ENCODE data around the gene HM13.
A peak's percentile ranks its signal among the peaks of the same experiment; 100 is the strongest.
"Not testable (repeated sequence)": the region's sequence is repeated elsewhere in the genome, so short reads cannot be mapped to it uniquely, and the experiment has no call there.

Gene HM13

DNA sequence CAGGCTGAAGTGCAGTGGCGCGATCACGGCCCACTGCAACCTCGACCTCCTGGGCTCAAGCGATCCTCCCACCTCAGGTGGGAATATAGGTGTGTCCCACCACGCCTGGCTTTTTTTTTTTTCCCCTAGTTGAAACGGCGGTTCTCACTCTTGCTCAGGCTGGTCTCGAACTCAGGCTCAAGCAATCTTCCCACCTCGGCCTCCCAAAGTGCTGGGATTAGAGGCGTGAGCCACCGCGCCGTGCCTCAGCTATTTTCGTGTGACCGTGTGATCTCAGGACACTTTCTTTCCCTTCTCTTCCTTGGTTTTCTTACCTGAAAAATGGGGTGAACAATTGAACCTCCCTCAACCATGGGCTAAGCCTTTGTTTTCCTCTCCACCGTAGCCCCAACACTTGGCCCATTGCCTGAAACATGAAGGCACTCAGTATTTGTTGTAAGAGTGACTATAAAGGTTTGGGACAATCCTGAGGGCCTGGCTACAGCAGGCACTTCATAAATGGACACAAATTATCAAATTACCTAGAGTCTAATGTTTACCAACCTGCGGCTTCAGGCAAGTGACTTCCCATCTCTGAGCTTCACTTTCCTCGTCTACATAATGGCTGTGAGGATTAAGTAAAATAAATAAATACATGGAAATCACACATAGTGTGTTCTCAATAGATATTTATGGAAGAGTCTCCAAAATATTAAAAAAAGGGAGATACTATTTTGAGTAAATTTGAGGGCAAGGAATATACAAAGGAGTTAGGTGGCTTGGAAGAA is 59.5 kb downstream of the HM13 start:
- H3K9me3 ChIP-seq (ENCODE audit: control extremely low read depth in 1 of 5, control insufficient read depth in 4 of 5, insufficient read depth in 2 of 5, low read depth in 1 of 5, low read length in 4 of 5): no peaks in the 10 kb centered on the region
- H3K36me3 ChIP-seq (ENCODE audit: control insufficient read depth in 4 of 4, insufficient read depth in 4 of 4, low read length in 3 of 4): peaks cover 0 to 18% (median 9%) of the 10 kb centered on the region in 4 experiments
- H3K4me1 ChIP-seq (ENCODE audit: control extremely low read depth in 1 of 4, control insufficient read depth in 4 of 4, insufficient read depth in 4 of 4, low read length in 3 of 4): peaks cover 0 to 36% (median 29%) of the 10 kb centered on the region in 4 experiments
- no peak for DNase-seq
- H3K4me3 ChIP-seq (ENCODE audit: control insufficient read depth in 1 of 7, extremely low read depth in 1 of 7, insufficient read depth in 4 of 7, low read depth in 2 of 7, low read length in 6 of 7): peak overlapping the region; percentile 53 to 92 (median 76)
- POLR2A ChIA-PET: interaction anchor here (1.3 to 8.6 kb wide), 2 partner anchors 14 to 35 kb away, joined by 7 to 292 read pairs; partner anchors contain the start of gene ID1
- CTCF ChIA-PET: interaction anchor here (1.1 to 28.5 kb wide), 7 partner anchors 12 to 68 kb away, joined by 3 to 1047 read pairs (median 5); partner anchors contain the start of gene ID1
- 49% methylated on average over 11 of the region's 19 CpGs for WGBS (ENCODE audit: insufficient coverage)
- no peaks in the 10 kb centered on the region for H3K27me3 ChIP-seq (replicated peaks in 2 of 5; ENCODE audit: control insufficient read depth in 4 of 5, insufficient read depth in 5 of 5, low read length in 4 of 5)
- H3K27ac ChIP-seq (ENCODE audit: insufficient read depth in 1 of 2, low read depth in 1 of 2, low read length in 2 of 2, poor library complexity in 1 of 2, severe bottlenecking in 2 of 2): peak overlapping the region; percentile 66 to 86

DNA sequence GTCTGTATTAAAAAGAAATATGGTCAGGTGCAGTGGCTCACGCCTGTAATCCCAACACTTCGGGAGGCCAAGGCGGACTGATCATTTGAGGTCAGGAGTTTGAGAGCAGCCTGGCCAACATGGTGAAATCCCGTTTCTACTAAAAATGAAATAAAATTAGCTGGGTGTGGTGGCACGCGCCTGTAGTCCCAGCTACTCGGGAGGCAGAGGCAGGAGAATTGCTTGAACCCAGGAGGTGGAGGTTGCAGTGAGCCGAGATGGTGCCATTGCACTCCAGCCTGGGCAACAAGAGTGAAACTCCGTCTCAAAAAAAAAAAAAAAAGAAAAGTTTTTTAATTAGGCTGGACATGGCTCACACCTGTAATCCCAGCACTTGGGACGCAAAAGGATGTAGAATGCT is 60.7 kb downstream of the HM13 start:
- peaks cover 0 to 24% (median 19%) of the 10 kb centered on the region in 4 experiments for H3K4me1 ChIP-seq (ENCODE audit: control extremely low read depth in 1 of 4, control insufficient read depth in 4 of 4, insufficient read depth in 4 of 4, low read length in 3 of 4)
- ChIA-PET CTCF (interaction anchor here (4.1 to 28.5 kb wide), 2 partner anchors 14 to 35 kb away, joined by 37 to 1047 read pairs; partner anchors contain the start of gene ID1), POLR2A (interaction anchor here (0.7 to 8.6 kb wide), 2 partner anchors 32 to 33 kb away, joined by 3 to 292 read pairs; partner anchors contain the start of gene ID1)
- not testable (repeated sequence) for H3K4me3 ChIP-seq (ENCODE audit: control insufficient read depth in 1 of 7, extremely low read depth in 1 of 7, insufficient read depth in 4 of 7, low read depth in 2 of 7, low read length in 6 of 7); H3K27me3 ChIP-seq (replicated peaks in 2 of 5; ENCODE audit: control insufficient read depth in 4 of 5, insufficient read depth in 5 of 5, low read length in 4 of 5); H3K9me3 ChIP-seq (ENCODE audit: control extremely low read depth in 1 of 5, control insufficient read depth in 4 of 5, insufficient read depth in 2 of 5, low read depth in 1 of 5, low read length in 4 of 5); H3K27ac ChIP-seq (ENCODE audit: insufficient read depth in 1 of 2, low read depth in 1 of 2, low read length in 2 of 2, poor library complexity in 1 of 2, severe bottlenecking in 2 of 2); DNase-seq
- WGBS (ENCODE audit: insufficient coverage): 94% methylated on average over 6 of the region's 10 CpGs
- H3K36me3 ChIP-seq (ENCODE audit: control insufficient read depth in 4 of 4, insufficient read depth in 4 of 4, low read length in 3 of 4): peaks cover 0 to 10% (median 4%) of the 10 kb centered on the region in 4 experiments

DNA sequence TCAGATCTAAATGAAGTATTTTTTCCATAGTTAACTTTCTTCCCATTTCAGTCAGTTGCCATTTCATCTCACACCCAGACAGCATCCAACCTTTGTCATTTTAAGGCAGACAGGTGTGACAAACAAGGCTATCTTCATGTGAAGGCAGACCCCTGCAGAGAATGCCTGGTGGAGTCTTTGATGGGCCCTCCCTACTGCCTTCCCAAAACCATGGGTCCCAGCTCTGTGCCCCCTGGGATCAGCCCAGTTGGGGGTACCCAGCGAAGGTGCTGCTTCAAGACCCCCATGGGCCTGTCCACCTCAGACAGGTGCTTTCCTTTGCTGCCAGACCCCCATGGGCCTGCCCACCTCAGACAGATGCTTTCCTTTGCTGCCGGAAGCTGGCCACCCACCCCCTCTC is 62.5 kb downstream of the HM13 start:
- Histone ChIP-seq H3K4me3 (ENCODE audit: control insufficient read depth in 1 of 7, extremely low read depth in 1 of 7, insufficient read depth in 4 of 7, low read depth in 2 of 7, low read length in 6 of 7) (no peak overlapping the region), H3K4me1 (ENCODE audit: control extremely low read depth in 1 of 4, control insufficient read depth in 4 of 4, insufficient read depth in 4 of 4, low read length in 3 of 4) (peaks cover 0 to 26% (median 19%) of the 10 kb centered on the region in 4 experiments), H3K36me3 (ENCODE audit: control insufficient read depth in 4 of 4, insufficient read depth in 4 of 4, low read length in 3 of 4) (no peaks in the 10 kb centered on the region), H3K9me3 (ENCODE audit: control extremely low read depth in 1 of 5, control insufficient read depth in 4 of 5, insufficient read depth in 2 of 5, low read depth in 1 of 5, low read length in 4 of 5) (no peaks in the 10 kb centered on the region), H3K27me3 (replicated peaks in 2 of 5; ENCODE audit: control insufficient read depth in 4 of 5, insufficient read depth in 5 of 5, low read length in 4 of 5) (no peaks in the 10 kb centered on the region), H3K27ac (ENCODE audit: insufficient read depth in 1 of 2, low read depth in 1 of 2, low read length in 2 of 2, poor library complexity in 1 of 2, severe bottlenecking in 2 of 2) (no peak overlapping the region)
- POLR2A ChIA-PET: interaction anchor here (1.9 kb wide), 1 partner anchor 11 kb away, joined by 6 read pairs; no protein-coding TSS in a partner anchor
- CTCF ChIA-PET: interaction anchor here (1.3 to 28.5 kb wide), 4 partner anchors 9 to 33 kb away, joined by 4 to 1047 read pairs (median 8); partner anchors contain the start of gene ID1
- 56% methylated on average over 2 of the region's 2 CpGs for WGBS (ENCODE audit: insufficient coverage)
- DNase-seq: no peak

DNA sequence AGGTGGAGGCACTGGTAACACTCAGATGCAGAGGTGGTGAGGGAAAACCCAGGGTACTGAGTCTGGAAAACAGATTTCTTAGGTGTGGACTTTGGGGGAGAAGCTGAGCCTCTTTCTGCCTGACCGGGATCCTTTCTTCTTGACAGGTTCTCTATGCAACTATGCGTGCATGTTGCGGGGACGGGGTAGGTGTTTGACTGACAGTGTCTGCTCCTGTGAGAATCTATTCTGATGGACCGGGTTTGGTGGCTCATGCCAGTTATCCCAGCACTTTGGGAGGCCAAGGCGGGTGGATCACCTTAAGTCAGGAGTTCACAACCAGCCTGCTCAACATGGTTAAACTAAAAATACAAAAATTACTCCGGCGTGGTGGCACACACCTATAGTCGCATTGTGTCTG is 63.0 kb downstream of the HM13 start:
- 94% methylated on average over 7 of the region's 9 CpGs for WGBS (ENCODE audit: insufficient coverage)
- POLR2A ChIA-PET: interaction anchor here (1.5 to 1.9 kb wide), 2 partner anchors 10 to 28 kb away, joined by 6 read pairs; partner anchors contain the start of gene ID1
- H3K27me3 ChIP-seq (replicated peaks in 2 of 5; ENCODE audit: control insufficient read depth in 4 of 5, insufficient read depth in 5 of 5, low read length in 4 of 5): no peaks in the 10 kb centered on the region

DNA sequence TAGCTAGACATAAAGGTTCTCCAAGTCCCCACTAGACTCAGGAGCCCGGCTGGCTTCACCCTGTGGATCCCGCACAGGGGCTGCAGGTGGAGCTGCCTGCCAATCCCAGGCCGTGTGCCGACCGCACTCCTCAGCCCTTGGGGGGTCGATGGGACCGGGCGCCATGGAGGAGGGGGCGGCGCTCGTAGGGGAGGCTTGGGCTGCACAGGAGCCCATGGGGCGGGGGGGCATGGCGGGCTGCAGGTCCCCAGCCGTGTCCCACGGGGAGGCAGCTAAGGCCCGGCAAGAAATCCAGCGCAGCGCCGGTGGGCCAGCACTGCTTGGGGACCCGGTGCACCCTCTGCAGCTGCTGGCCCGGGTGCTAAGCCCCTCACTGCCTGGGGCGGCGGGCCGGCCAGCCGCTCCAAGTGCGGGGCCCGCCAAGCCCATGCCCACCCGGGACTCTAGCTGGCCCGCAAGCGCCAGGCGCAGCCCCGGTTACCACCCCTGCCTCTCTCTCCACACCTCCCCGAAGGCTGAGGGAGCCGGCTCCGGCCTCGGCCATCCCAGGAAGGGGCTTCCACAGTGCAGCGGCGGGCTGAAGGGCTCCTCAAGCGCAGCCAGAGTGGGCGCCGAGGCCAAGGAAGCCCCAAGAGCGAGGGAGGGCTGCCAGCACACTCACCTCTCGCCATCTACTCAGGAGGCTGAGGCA is 64.4 kb downstream of the HM13 start:
- Histone ChIP-seq H3K4me1 (ENCODE audit: control extremely low read depth in 1 of 4, control insufficient read depth in 4 of 4, insufficient read depth in 4 of 4, low read length in 3 of 4) (peaks cover 0 to 11% (median 6%) of the 10 kb centered on the region in 4 experiments), H3K4me3 (ENCODE audit: control insufficient read depth in 1 of 7, extremely low read depth in 1 of 7, insufficient read depth in 4 of 7, low read depth in 2 of 7, low read length in 6 of 7) (no peak overlapping the region), H3K27ac (ENCODE audit: insufficient read depth in 1 of 2, low read depth in 1 of 2, low read length in 2 of 2, poor library complexity in 1 of 2, severe bottlenecking in 2 of 2) (no peak overlapping the region), H3K9me3 (ENCODE audit: control extremely low read depth in 1 of 5, control insufficient read depth in 4 of 5, insufficient read depth in 2 of 5, low read depth in 1 of 5, low read length in 4 of 5) (no peaks in the 10 kb centered on the region), H3K36me3 (ENCODE audit: control insufficient read depth in 4 of 4, insufficient read depth in 4 of 4, low read length in 3 of 4) (no peaks in the 10 kb centered on the region), H3K27me3 (replicated peaks in 2 of 5; ENCODE audit: control insufficient read depth in 4 of 5, insufficient read depth in 5 of 5, low read length in 4 of 5) (no peaks in the 10 kb centered on the region)
- DNase-seq: no peak
- ChIA-PET POLR2A (interaction anchor here (1.5 kb wide), 1 partner anchor 27 kb away, joined by 6 read pairs; the partner anchor contains the start of gene ID1), CTCF (interaction anchor here (0.8 to 28.5 kb wide), 4 partner anchors 8 to 31 kb away, joined by 3 to 1047 read pairs (median 8); partner anchors contain the start of gene ID1)
- 99% methylated on average over 40 of the region's 43 CpGs for WGBS (ENCODE audit: insufficient coverage)

More for the DNA sequence above, 63.0 kb downstream of the HM13 start:
- Histone ChIP-seq H3K36me3 (ENCODE audit: control insufficient read depth in 4 of 4, insufficient read depth in 4 of 4, low read length in 3 of 4) (no peaks in the 10 kb centered on the region), H3K9me3 (ENCODE audit: control extremely low read depth in 1 of 5, control insufficient read depth in 4 of 5, insufficient read depth in 2 of 5, low read depth in 1 of 5, low read length in 4 of 5) (no peaks in the 10 kb centered on the region), H3K27ac (ENCODE audit: insufficient read depth in 1 of 2, low read depth in 1 of 2, low read length in 2 of 2, poor library complexity in 1 of 2, severe bottlenecking in 2 of 2) (no peak overlapping the region), H3K4me3 (ENCODE audit: control insufficient read depth in 1 of 7, extremely low read depth in 1 of 7, insufficient read depth in 4 of 7, low read depth in 2 of 7, low read length in 6 of 7) (no peak overlapping the region), H3K4me1 (ENCODE audit: control extremely low read depth in 1 of 4, control insufficient read depth in 4 of 4, insufficient read depth in 4 of 4, low read length in 3 of 4) (peaks cover 0 to 23% (median 17%) of the 10 kb centered on the region in 4 experiments)
- no peak for DNase-seq
- CTCF ChIA-PET: interaction anchor here (1.3 to 28.5 kb wide), 4 partner anchors 9 to 32 kb away, joined by 4 to 1047 read pairs (median 8); partner anchors contain the start of gene ID1

DNA sequence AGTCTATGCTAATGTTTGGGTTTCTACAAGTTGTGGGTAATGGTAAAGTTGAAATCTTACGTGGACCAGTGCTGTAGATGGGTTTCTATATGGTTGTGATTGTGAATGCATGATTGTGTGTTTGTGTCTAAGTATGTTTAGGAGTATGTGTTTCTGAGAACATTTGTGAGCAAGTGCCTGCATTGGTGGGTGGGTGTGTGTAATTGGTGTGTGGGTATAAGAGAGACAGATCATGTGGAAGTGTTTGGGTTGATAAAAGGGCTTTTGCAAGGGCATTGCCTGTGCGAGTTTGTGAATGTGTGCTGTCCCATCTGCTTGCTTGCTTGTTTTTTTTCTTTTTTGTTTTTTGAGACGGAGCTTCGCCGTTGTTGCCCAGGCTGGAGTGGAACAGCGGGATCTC is 65.0 kb downstream of the HM13 start:
- H3K36me3 ChIP-seq (ENCODE audit: control insufficient read depth in 4 of 4, insufficient read depth in 4 of 4, low read length in 3 of 4): no peaks in the 10 kb centered on the region
- H3K27me3 ChIP-seq (replicated peaks in 2 of 5; ENCODE audit: control insufficient read depth in 4 of 5, insufficient read depth in 5 of 5, low read length in 4 of 5): no peaks in the 10 kb centered on the region
- ChIA-PET POLR2A (no interaction called here), CTCF (no interaction called here)
- H3K9me3 ChIP-seq (ENCODE audit: control extremely low read depth in 1 of 5, control insufficient read depth in 4 of 5, insufficient read depth in 2 of 5, low read depth in 1 of 5, low read length in 4 of 5): no peaks in the 10 kb centered on the region
- H3K4me3 ChIP-seq (ENCODE audit: control insufficient read depth in 1 of 7, extremely low read depth in 1 of 7, insufficient read depth in 4 of 7, low read depth in 2 of 7, low read length in 6 of 7): no peak overlapping the region
- WGBS (ENCODE audit: insufficient coverage): 100% methylated on average over 2 of the region's 6 CpGs
- H3K27ac ChIP-seq (ENCODE audit: insufficient read depth in 1 of 2, low read depth in 1 of 2, low read length in 2 of 2, poor library complexity in 1 of 2, severe bottlenecking in 2 of 2): no peak overlapping the region
- H3K4me1 ChIP-seq (ENCODE audit: control extremely low read depth in 1 of 4, control insufficient read depth in 4 of 4, insufficient read depth in 4 of 4, low read length in 3 of 4): peaks cover 0 to 5% (median under 1%) of the 10 kb centered on the region in 4 experiments
- DNase-seq: no peak

Measured in common myeloid progenitor, CD34-positive (primary cell).